ENCODE results near the gene CIPC. TPM values are rescaled to one million over a fixed set of nuclear protein-coding genes. Genes with fewer than 3 reads are reported as not detected.
A peak's percentile ranks its signal among the peaks of the same experiment; 100 is the strongest.

The CIPC gene
- total and polyA plus RNA-seq, 8 donors: 18.6 to 24.3 (median 21.8) TPM

DNA sequence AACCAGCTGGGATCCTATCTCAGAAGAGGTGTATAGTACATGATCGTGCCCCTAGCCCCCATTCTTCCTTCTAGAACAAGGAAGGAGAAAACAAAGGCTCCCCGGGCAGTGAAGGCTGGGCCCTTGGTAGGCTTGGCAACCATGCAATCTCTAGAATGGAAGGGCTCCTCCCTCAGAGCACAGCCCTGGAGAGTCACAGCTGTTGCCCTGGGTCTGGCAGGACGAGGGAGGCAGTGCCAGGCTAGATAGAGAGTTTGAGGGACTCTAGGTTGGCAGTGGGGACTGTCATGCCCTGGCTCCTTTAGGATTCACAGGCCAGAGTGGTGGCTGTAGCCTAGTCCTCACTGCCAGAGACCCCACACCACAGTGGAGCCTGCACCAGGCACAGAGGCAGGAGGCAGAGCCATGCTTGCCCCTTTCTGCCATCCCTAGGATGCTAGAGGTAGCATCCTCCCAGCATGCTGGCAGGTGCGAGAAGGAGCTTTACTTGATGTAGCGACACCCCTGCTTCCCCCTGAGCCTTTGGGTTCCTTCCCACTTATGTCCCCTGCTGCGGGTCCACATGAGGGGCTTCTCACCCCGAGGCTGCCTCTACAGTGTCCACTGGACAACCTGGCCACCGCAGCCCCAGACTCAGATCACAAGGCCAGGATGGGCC is 33.4 kb upstream of the CIPC start:
- Histone ChIP-seq H3K36me3 (no peaks in the 10 kb centered on the region), H3K27me3 (no peaks in the 10 kb centered on the region), H3K27ac (no peak overlapping the region), H3K4me3 (no peak overlapping the region), H3K9me3 (no peaks in the 10 kb centered on the region), H3K4me1 (peaks cover 5 to 35% of the 10 kb centered on the region in 2 donors)
- no peak for TF ChIP-seq CTCF (IDR thresholded peaks at IDR 0.05)
- ATAC-seq: no peak
- intact Hi-C loops (cut with DNase I): loop anchor here in 1 of 2 donors (10.0 kb wide), 1 partner anchor 190 kb away; no protein-coding TSS in a partner anchor
- no peak for DNase-seq

- H3K4me3 ChIP-seq: no peak overlapping the region
- DNase-seq (no peak), ATAC-seq (no peak)
- no peaks in the 10 kb centered on the region for H3K9me3 ChIP-seq
- no peak overlapping the region for H3K27ac ChIP-seq
- TF ChIP-seq CTCF (IDR thresholded peaks at IDR 0.05): no peak
- no peaks in the 10 kb centered on the region for H3K36me3 ChIP-seq
- intact Hi-C loops (cut with DNase I): loop anchor here in 1 of 2 donors (10.0 kb wide), 1 partner anchor 191 kb away; no protein-coding TSS in a partner anchor
- peaks cover 5 to 38% of the 10 kb centered on the region in 2 donors for H3K4me1 ChIP-seq
- no peaks in the 10 kb centered on the region for H3K27me3 ChIP-seq
Measured at GRCh38 chr14:77065851-77066577, 32.0 kb upstream of the CIPC start.

DNA sequence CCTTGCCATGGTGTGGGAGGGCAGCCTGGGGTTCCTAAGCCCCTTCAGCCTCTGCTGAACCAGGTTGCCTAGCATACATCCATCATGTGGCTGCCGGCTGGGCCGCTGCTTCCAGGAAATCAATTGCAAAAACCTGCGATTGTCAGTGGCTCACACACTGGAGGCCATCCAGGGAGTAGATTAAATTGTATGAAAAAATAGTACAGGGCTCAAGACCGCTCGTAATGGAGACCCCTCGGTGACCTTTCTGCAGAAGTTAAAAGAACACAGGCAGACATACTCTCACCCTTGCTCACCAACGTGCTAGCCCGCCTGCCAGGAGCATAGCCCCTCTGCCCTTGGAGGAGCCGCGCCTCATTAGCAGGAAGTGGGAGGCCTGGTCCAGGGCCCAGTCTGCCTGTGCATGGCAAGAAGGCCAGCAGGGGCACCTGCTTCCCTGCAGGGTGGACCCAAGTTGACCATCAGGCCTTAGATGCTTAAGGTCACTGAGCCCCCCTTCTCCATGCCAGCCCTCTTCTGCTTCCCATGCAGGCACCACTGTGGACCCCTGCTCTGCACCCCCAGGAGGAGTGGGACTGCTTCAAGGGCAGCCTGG is 31.4 kb upstream of the CIPC start:
- H3K4me3 ChIP-seq: no peak overlapping the region

DNA sequence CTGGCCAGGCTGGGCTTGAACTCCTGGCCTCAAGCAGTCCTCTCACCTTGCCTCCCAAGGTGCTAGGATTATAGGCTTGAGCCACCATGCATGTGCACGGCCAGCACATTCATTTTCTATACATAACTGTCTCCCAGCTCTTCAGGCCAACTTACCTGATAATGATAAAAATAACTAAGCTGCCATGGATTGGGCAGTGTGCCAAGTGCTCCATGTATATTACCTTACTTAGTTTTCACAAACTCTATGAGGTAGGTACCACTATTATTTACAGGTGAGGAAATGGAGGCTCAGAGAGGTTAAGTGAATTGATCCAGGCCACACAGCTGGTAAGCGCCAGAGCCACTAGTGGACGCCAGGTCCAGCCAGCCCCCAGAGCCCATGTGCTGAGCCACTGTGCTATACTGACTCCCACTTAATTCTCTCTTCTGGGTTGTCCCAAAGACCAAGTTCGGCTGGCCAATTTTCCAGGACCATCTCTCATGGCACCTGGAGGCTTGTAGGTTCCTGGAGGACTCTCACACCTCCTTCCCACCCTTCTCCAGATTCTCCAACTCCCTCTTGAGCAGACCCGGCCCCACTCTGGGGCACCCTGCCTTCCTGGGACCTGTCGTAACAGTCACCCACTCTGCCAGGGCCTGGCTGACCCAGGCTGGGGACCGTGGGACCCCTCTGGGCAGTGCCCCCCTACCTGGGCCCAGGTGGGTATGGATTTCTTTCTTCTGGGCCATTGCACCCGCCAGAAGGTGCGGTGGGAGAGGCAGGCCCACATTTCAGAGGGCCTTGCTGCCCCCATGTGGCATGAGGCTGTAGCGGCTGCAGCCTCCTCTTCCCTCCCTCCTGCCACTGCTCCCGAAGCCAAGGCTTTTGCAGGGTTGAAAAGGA is 30.2 kb upstream of the CIPC start:
- Histone ChIP-seq H3K4me1 (peaks cover 5 to 47% of the 10 kb centered on the region in 2 donors), H3K27ac (no peak overlapping the region), H3K4me3 (no peak overlapping the region), H3K9me3 (no peaks in the 10 kb centered on the region), H3K27me3 (no peaks in the 10 kb centered on the region), H3K36me3 (no peaks in the 10 kb centered on the region)
- DNase-seq (peak in 3 of 4 donors; percentile 63 to 87 (median 79)), ATAC-seq (peak; percentile 91)
- intact Hi-C loops (cut with DNase I): loop anchor here in 1 of 2 donors (10.0 kb wide), 1 partner anchor 193 kb away; no protein-coding TSS in a partner anchor
- peak; percentile 73 to 85 for TF ChIP-seq CTCF (IDR thresholded peaks at IDR 0.05)

More for the DNA sequence above, 31.4 kb upstream of the CIPC start:
- TF ChIP-seq CTCF (IDR thresholded peaks at IDR 0.05): no peak
- DNase-seq (no peak), ATAC-seq (no peak)
- Histone ChIP-seq H3K9me3 (no peaks in the 10 kb centered on the region), H3K4me1 (peaks cover 5 to 43% of the 10 kb centered on the region in 2 donors), H3K27ac (no peak overlapping the region), H3K36me3 (no peaks in the 10 kb centered on the region), H3K27me3 (no peaks in the 10 kb centered on the region)
- intact Hi-C loops (cut with DNase I): loop anchor here in 1 of 2 donors (10.0 kb wide), 1 partner anchor 192 kb away; no protein-coding TSS in a partner anchor
